Measurements from ENCODE around the gene SP9.

Gene SP9

DNA sequence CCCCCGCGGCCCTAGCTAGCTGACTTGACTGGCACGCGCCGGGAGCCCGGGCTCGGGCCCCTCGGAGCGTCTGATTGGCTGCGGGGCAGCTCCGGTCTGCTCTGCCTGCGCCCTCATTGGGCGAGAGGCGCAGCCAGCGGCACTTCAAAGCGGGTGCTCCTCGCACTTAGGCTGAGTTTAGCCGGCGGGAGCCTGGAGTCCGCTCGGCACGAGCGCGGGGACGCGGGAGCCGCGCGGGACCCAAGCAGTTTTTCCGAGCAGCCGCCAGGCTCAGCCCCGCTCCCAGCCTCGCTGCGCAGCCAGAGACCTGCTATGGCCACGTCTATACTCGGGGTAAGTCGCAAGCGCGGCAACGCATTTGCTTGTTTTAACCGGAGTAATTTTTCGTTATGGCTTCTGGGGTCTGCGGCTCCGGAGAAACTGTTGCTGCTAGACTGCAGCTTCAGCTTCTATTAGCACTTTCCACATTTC is at the start of gene SP9:
Gene SP9, plus strand, starts transcription at position 174 of the 471 bp plus-strand sequence. Its CDS starts 139 bp downstream, at position 313.
- DNase-seq (ENCODE audit: low spot score): peak; percentile 71
- TF ChIP-seq, protein P1, sequence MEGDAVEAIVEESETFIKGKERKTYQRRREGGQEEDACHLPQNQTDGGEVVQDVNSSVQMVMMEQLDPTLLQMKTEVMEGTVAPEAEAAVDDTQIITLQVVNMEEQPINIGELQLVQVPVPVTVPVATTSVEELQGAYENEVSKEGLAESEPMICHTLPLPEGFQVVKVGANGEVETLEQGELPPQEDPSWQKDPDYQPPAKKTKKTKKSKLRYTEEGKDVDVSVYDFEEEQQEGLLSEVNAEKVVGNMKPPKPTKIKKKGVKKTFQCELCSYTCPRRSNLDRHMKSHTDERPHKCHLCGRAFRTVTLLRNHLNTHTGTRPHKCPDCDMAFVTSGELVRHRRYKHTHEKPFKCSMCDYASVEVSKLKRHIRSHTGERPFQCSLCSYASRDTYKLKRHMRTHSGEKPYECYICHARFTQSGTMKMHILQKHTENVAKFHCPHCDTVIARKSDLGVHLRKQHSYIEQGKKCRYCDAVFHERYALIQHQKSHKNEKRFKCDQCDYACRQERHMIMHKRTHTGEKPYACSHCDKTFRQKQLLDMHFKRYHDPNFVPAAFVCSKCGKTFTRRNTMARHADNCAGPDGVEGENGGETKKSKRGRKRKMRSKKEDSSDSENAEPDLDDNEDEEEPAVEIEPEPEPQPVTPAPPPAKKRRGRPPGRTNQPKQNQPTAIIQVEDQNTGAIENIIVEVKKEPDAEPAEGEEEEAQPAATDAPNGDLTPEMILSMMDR (IDR thresholded peaks at IDR 0.05; ENCODE audit: extremely low read depth, missing control alignments): no peak

DNA sequence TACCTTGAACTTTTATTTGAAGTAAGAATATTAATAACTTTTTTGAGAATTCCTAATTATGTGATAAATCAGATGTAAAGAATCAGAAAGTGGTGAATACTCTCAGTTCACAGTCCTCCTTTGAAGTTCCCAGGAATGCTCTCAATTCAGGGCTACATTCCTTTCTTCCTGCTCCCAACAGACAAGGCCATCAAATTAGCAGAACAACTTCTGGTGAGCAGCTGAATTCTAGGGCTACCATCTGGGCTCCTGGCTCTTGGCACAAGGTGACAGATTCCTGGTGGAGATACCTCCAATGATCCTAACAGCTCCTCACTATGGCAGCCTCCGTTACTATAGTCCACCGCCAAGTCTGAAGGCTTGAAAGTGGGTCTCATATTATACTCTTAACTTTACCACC is 48.6 kb upstream of the SP9 start:
- TF ChIP-seq, protein P1 (IDR thresholded peaks at IDR 0.05; ENCODE audit: extremely low read depth, missing control alignments): no peak
- DNase-seq (ENCODE audit: low spot score): no peak

DNA sequence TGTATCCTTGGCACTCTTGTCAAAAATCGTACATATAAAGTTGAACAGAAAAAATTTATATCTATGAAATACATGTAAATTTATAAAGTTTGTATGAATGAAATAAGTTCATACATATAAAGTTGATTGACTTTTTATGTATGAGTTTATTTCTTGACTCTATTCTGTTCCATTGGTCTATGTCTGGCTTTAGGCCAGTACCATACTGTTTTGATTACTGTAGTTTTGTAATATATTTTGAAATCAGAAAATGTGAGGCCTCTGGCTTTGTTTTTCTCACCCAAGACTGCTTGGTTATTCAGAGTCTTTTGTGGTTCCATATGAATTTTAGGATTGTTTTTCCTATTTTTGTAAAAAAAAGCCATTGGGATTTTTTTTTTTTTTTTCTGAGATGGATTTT is 41.8 kb upstream of the SP9 start:
- no peak for DNase-seq (ENCODE audit: low spot score)
- TF ChIP-seq, protein P1 (IDR thresholded peaks at IDR 0.05; ENCODE audit: extremely low read depth, missing control alignments): no peak

DNA sequence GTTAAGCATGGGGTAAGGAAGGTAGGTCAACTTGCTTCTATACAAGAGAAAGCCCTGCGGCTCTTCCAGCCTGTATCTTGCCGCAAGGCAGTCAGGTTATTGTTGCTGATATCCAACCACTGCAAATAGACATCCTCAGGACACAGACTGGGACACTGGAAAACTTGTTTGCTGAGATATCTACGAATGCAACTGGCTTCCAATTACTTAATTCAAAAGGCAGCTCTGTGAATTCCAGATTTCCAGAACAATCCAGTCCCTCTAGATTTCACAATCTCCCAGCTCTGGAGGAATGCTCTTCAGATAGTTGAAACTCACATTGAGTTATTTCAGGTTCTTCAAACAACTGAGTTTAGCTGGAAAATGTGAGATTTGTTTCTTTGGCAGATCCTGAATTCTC is 34.6 kb upstream of the SP9 start:
- TF ChIP-seq, protein P1 (IDR thresholded peaks at IDR 0.05; ENCODE audit: extremely low read depth, missing control alignments): no peak
- DNase-seq (ENCODE audit: low spot score): no peak

DNA sequence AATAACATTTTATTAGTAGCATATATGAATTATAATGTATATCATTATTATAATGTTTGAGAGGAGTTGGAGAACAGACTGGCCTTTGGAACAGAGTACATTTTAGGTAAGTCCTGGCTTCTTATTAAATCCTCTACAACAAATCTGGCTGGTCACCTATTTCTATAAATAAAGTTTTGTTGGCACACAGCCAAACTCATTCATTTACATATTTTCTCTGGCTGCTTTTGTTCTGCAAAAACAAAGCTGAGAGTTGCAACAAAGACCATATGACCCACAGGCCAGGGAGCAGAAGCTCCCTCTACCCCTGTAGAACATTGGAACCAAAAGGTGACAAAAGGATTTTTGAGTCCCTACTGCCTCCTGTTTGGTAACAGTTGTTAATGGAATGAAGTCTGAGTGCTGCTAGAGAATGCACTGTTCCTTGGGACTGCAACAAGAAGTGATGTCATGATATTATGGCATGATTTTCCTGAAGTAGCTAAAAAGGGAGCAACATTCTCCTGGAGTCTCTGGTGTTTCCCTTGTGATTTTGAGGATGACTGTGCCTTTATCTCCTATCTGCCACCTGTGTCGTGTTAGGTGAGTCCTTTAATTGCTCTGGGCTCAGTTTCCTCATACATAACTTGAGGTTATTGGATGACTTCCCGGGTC is 22.0 kb upstream of the SP9 start:
- DNase-seq (ENCODE audit: low spot score): no peak
- TF ChIP-seq, protein P1 (IDR thresholded peaks at IDR 0.05; ENCODE audit: extremely low read depth, missing control alignments): no peak

DNA sequence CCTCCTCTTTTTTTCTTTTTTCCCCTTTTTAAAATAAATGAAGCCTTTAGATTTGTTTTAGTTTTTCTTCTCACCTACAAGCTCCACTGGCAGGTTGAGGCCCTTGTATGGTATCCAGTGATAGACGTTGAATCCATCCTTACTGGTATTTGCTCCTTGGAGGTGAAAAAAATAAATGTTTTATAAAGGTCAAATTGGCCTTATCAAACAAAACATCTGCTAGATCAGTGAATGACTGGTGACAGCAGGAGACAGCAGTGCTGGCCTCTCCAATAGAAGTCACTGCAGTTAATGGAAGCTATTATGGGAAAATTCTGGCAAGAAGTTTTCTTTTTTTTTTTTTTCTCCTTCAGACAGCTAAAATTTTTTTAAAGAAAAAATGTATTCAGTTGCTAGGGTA is 12.6 kb upstream of the SP9 start:
- no peak for DNase-seq (ENCODE audit: low spot score)
- TF ChIP-seq, protein P1 (IDR thresholded peaks at IDR 0.05; ENCODE audit: extremely low read depth, missing control alignments): no peak

DNA sequence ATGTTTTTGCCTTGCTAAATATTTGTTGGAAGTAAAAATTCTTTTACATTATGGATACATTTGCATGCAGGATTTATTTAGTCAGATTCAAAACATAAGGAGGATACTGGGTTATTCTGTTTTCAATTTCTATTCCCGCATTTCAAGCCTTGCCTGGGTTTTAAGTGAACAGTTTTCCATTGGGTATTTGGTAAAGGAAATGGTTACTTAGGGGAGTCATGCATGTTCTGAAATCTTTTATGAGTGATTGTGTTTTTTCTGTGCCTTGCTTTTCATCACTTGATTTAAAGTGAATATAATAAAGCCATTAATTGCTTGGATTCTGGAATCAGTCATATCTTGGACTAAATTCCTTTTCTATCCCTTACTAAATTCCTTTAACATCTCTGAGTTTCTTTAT is 12.0 kb upstream of the SP9 start:
- TF ChIP-seq, protein P1 (IDR thresholded peaks at IDR 0.05; ENCODE audit: extremely low read depth, missing control alignments): no peak
- no peak for DNase-seq (ENCODE audit: low spot score)
